ENCODE measurements around the gene TMEM62. TPM values are rescaled to one million over a fixed set of nuclear protein-coding genes. Genes with fewer than 3 reads are reported as not detected.
A peak's percentile ranks its signal among the peaks of the same experiment; 100 is the strongest.

TMEM62 gene
- total RNA-seq, 1 donor from 2014 or later: 5.1 TPM

DNA sequence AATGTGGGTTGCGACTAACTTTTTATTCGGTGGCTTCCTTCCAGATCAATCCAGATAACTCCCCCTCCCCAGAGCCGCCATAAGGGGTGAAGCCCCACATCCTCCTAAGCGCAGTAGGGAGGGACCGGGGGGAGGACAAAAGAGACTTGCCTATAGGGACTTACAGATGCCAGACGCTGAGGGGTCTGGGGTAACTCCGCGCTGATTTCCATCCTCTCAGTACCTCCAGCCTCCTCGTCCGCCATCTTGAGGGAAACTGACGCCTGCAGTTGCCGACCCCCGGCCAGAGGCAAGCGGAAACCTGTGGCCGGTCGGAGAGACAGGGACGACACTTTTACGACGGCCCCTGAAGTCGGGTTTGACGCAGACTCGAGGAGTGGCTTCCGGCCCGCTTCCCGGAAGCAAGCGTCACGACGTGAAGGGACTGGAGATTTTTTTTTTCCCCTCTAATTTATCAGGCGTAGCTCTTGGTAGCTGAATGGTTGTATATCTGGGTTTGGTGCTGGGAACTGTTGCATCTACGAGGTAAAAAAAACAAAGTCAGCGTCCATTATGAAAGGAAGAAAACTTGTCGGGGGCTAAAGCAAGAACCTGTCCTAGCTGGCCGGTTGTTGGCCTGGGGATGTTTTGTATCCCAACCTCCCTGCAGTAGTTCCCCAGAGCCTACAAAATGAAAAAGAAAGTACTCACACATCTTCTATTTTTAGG is 27.5 kb upstream of the TMEM62 start, which contains the start of gene UBR1:
Gene UBR1, minus strand, starts transcription at position 261 of the 708 bp plus-strand sequence. Its CDS starts 16 bp downstream, at position 245.
- peaks cover 12% of the 10 kb centered on the region for H3K4me1 Mint-ChIP-seq (ENCODE audit: unreplicated experiment)
- no peaks in the 10 kb centered on the region for H3K27me3 Mint-ChIP-seq (ENCODE audit: unreplicated experiment)
- TF ChIP-seq, protein P1, sequence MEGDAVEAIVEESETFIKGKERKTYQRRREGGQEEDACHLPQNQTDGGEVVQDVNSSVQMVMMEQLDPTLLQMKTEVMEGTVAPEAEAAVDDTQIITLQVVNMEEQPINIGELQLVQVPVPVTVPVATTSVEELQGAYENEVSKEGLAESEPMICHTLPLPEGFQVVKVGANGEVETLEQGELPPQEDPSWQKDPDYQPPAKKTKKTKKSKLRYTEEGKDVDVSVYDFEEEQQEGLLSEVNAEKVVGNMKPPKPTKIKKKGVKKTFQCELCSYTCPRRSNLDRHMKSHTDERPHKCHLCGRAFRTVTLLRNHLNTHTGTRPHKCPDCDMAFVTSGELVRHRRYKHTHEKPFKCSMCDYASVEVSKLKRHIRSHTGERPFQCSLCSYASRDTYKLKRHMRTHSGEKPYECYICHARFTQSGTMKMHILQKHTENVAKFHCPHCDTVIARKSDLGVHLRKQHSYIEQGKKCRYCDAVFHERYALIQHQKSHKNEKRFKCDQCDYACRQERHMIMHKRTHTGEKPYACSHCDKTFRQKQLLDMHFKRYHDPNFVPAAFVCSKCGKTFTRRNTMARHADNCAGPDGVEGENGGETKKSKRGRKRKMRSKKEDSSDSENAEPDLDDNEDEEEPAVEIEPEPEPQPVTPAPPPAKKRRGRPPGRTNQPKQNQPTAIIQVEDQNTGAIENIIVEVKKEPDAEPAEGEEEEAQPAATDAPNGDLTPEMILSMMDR (IDR thresholded peaks at IDR 0.05; ENCODE audit: unreplicated experiment): no peak
- DNase-seq (ENCODE audit: low spot score): peak; percentile 89
- peak within 1 kb of the TSS; percentile 97 for H3K27ac Mint-ChIP-seq (ENCODE audit: unreplicated experiment)
- no peaks in the 10 kb centered on the region for H3K9me3 Mint-ChIP-seq (ENCODE audit: unreplicated experiment)
- peak within 1 kb of the TSS; percentile 91 for H3K4me3 Mint-ChIP-seq (ENCODE audit: unreplicated experiment)
- H3K36me3 Mint-ChIP-seq (ENCODE audit: low read depth, unreplicated experiment): peaks cover 8% of the 10 kb centered on the region

DNA sequence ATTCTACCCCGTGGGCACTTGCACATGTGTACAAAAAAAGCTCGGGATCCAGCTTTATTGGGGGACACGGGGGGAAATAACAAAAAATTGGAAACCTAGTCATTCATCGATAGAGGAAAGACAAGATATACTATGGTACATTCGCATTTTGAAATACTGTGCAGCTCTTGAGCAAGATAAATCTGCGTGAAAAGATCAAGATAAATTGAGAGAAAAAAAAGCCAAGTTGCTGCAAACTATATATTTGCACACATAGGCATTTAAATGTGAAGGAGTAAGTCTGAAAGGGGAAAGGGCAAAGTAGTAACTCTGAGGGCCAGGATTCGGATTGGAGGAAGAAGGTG is 26.9 kb upstream of the TMEM62 start:
- Mint-ChIP-seq H3K9me3 (ENCODE audit: unreplicated experiment) (no peaks in the 10 kb centered on the region), H3K27ac (ENCODE audit: unreplicated experiment) (peak overlapping the region; percentile 97), H3K36me3 (ENCODE audit: low read depth, unreplicated experiment) (peaks cover 8% of the 10 kb centered on the region), H3K4me3 (ENCODE audit: unreplicated experiment) (peak overlapping the region; percentile 91), H3K27me3 (ENCODE audit: unreplicated experiment) (no peaks in the 10 kb centered on the region), H3K4me1 (ENCODE audit: unreplicated experiment) (peaks cover 8% of the 10 kb centered on the region)
- DNase-seq (ENCODE audit: low spot score): no peak
- TF ChIP-seq, protein P1 (IDR thresholded peaks at IDR 0.05; ENCODE audit: unreplicated experiment): no peak

DNA sequence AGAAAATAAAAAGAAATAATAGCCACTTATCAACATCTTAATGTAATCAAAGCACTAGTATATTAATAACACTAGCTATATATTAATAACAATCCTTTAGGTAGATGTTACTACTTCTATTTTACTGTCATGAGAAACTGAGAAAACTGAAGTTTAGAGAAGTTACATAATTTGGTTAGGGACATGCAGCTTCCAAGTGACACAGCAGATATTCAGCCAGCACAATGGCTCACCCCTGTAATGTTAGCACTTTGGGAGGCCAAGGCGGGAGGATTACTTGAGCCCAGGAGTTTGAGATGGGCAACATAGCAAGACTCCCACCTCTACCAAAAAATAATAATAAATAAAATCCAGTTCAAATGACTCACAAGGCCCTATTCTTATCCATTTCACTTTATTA is 25.6 kb upstream of the TMEM62 start:
- Mint-ChIP-seq H3K36me3 (ENCODE audit: low read depth, unreplicated experiment) (peaks cover under 1% of the 10 kb centered on the region), H3K4me3 (ENCODE audit: unreplicated experiment) (no peak overlapping the region), H3K9me3 (ENCODE audit: unreplicated experiment) (no peaks in the 10 kb centered on the region), H3K27ac (ENCODE audit: unreplicated experiment) (no peak overlapping the region), H3K4me1 (ENCODE audit: unreplicated experiment) (peaks cover 8% of the 10 kb centered on the region), H3K27me3 (ENCODE audit: unreplicated experiment) (no peaks in the 10 kb centered on the region)
- DNase-seq (ENCODE audit: low spot score): no peak
- TF ChIP-seq, protein P1 (IDR thresholded peaks at IDR 0.05; ENCODE audit: unreplicated experiment): no peak

DNA sequence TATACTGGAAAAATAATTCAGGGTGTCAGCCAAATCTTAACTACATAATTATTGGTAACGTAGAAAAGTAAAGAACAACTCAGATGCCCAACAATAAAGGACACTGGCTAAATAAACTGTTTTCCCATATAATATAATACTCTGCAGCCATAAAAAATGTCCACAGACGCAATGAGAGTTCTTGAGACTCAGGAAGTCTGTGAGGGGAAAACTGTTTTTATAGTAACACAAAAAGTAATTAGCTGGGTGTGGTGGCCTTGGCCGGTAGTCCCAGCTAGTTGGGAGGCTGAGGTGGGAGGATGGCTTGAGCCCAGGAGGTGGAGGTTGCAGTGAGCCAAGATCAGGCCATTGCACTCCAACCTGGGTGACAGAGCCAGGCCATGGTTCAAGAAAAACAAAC is 22.0 kb upstream of the TMEM62 start:
- TF ChIP-seq, protein P1 (IDR thresholded peaks at IDR 0.05; ENCODE audit: unreplicated experiment): no peak
- no peak overlapping the region for H3K4me3 Mint-ChIP-seq (ENCODE audit: unreplicated experiment)
- H3K9me3 Mint-ChIP-seq (ENCODE audit: unreplicated experiment): no peaks in the 10 kb centered on the region
- DNase-seq (ENCODE audit: low spot score): no peak
- H3K27ac Mint-ChIP-seq (ENCODE audit: unreplicated experiment): no peak overlapping the region
- H3K36me3 Mint-ChIP-seq (ENCODE audit: low read depth, unreplicated experiment): no peaks in the 10 kb centered on the region
- no peaks in the 10 kb centered on the region for H3K4me1 Mint-ChIP-seq (ENCODE audit: unreplicated experiment)
- no peaks in the 10 kb centered on the region for H3K27me3 Mint-ChIP-seq (ENCODE audit: unreplicated experiment)

DNA sequence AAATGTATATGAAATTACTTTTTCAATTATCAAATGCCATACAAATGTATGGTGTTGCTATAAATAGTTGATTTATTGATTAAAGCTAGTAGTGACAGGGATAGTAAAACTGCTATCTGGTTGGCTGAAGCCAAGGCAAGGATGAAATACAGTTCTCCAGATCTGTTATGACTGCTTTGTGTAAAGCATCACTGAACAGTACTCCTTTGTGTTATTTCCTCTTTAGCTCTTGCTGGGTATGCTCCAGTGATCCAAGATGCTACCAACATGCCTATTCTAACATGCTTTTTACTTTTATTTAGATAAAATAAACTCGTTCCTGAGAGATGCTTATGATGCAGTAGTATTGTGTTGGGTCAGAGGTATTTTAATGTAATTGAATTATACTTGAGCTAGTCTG is 15.1 kb upstream of the TMEM62 start:
- Mint-ChIP-seq H3K4me3 (ENCODE audit: unreplicated experiment) (no peak overlapping the region), H3K4me1 (ENCODE audit: unreplicated experiment) (peaks cover 9% of the 10 kb centered on the region), H3K36me3 (ENCODE audit: low read depth, unreplicated experiment) (no peaks in the 10 kb centered on the region), H3K27me3 (ENCODE audit: unreplicated experiment) (peaks cover 2% of the 10 kb centered on the region), H3K9me3 (ENCODE audit: unreplicated experiment) (no peaks in the 10 kb centered on the region), H3K27ac (ENCODE audit: unreplicated experiment) (no peak overlapping the region)
- TF ChIP-seq, protein P1 (IDR thresholded peaks at IDR 0.05; ENCODE audit: unreplicated experiment): no peak
- DNase-seq (ENCODE audit: low spot score): no peak

Measured in endothelial cell (in vitro differentiated cells).